Fibroblast of skin of back (primary cell): Measurements from ENCODE around the gene EVX1.

ENCODE experiments used
- DNase-seq: peaks from one replicate; pipeline ENCODE4 v3.0.0-alpha.2; 2013

Gene EVX1

GRCh38 chr7:27205325-27206280 is 37.0 kb upstream of the EVX1 start:
- DNase-seq = no peak

- DNase-seq = no peak
Measured at GRCh38 chr7:27207348-27207985, 35.1 kb upstream of the EVX1 start.

GRCh38 chr7:27208998-27209397 is 33.6 kb upstream of the EVX1 start:
- no peak for DNase-seq

- DNase-seq = no peak
Measured at GRCh38 chr7:27209933-27210440, 32.6 kb upstream of the EVX1 start.

- DNase-seq = peak; percentile 29
Measured at GRCh38 chr7:27210441-27211083, 32.0 kb upstream of the EVX1 start.

GRCh38 chr7:27211084-27211446 is 31.5 kb upstream of the EVX1 start:
- no peak for DNase-seq

- DNase-seq = no peak
Measured at GRCh38 chr7:27211764-27212204, 30.8 kb upstream of the EVX1 start.

- DNase-seq = no peak
Measured at GRCh38 chr7:27212497-27213432, 29.8 kb upstream of the EVX1 start.

- DNase-seq = no peak
Measured at GRCh38 chr7:27213433-27214238, 29.0 kb upstream of the EVX1 start.

GRCh38 chr7:27214239-27214950 is 28.2 kb upstream of the EVX1 start:
- DNase-seq = no peak

GRCh38 chr7:27215356-27215755 is 27.2 kb upstream of the EVX1 start:
- no peak for DNase-seq

- DNase-seq = no peak
Measured at GRCh38 chr7:27217951-27218350, 24.7 kb upstream of the EVX1 start.

- DNase-seq = no peak
Measured at GRCh38 chr7:27219821-27220220, 22.8 kb upstream of the EVX1 start.

- DNase-seq = no peak
Measured at GRCh38 chr7:27220440-27220955, 22.1 kb upstream of the EVX1 start.

- DNase-seq = no peak
Measured at GRCh38 chr7:27221201-27221797, 21.3 kb upstream of the EVX1 start.

GRCh38 chr7:27223941-27224575 is 18.5 kb upstream of the EVX1 start:
- DNase-seq = no peak

GRCh38 chr7:27224983-27225934 is 17.3 kb upstream of the EVX1 start:
- no peak for DNase-seq

- no peak for DNase-seq
Measured at GRCh38 chr7:27229448-27229847, 13.2 kb upstream of the EVX1 start.
